Ovary (tissue), 9 donors: ENCODE measurements around the gene CRISPLD2. TPM values are rescaled to one million over a fixed set of nuclear protein-coding genes. Genes with fewer than 3 reads are reported as not detected.

Experiments
- DNase-seq, 5 donors: peaks; one replicate each; pipeline ENCODE4 v3.0.0-alpha.2; 2019 to 2020
- H3K27ac ChIP-seq, 2 donors: fragments of 200-600 bp; one replicate each; pipeline versions ENCODE4 v1.5.1 to v1.8.0; 2019 to 2022
- H3K27me3 ChIP-seq: fragments of 200-600 bp; one replicate; pipeline ENCODE4 v1.8.0; 2022
- H3K36me3 ChIP-seq: fragments of 200-600 bp; sonication (generic); one replicate; pipeline ENCODE4 v1.5.1; 2019
- H3K4me1 ChIP-seq: one replicate; pipeline ENCODE4 v1.8.1; 2013; ENCODE audit warnings: mild to moderate bottlenecking, moderate library complexity; ENCODE audit not compliant: insufficient read depth
- H3K4me3 ChIP-seq: fragments of 200-600 bp; sonication (generic); one replicate; pipeline ENCODE4 v1.5.1; 2017
- H3K9me3 ChIP-seq, 2 donors: fragments of 200-600 bp in 1 of 2; sonication (generic) in 1 of 2; one replicate each; pipeline versions ENCODE4 v1.5.1 to v1.8.1; 2013 to 2019; ENCODE audit warnings: mild to moderate bottlenecking in 1 of 2, moderate library complexity in 1 of 2
- EP300 ChIP-seq: sonication (generic); formaldehyde crosslinking; IDR thresholded peaks from one replicate; pipeline ENCODE4 v1.6.1; 2017; ENCODE audit warnings: antibody characterized with exemption
- POLR2A ChIP-seq: fragments of 450-650 bp; IDR thresholded peaks from one replicate; pipeline ENCODE4 v1.6.1; 2017; ENCODE audit warnings: antibody characterized with exemption, mild to moderate bottlenecking, moderate library complexity
- WGBS, 3 donors: extraction: QIAGEN DNeasy Blood & Tissue Kit in 1 of 3; methylation state at CpG; one replicate each; pipeline versions ENCODE4 v1.1.5 to v1.1.7; 2013 to 2017; 5-methylcytosine and 5-hydroxymethylcytosine counted together
- intact Hi-C, 4 donors: fragments of 100-400 bp; cut with DNase I; formaldehyde crosslinking; loops; one replicate each; pipeline versions ENCODE4 v1.11.0 to v1.15.1; 2022 to 2023
- polyA plus RNA-seq, 2 donors: library from polyadenylated mRNA; stranded (reverse); fragments of 200-250 nt in 1 of 2; fragments of 350-450 nt in 1 of 2; fragmentation: Illumina TruSeq in 1 of 2; extraction: RNeasy Lipid Tissue Mini Kit (QIAGEN cat#74804) in 1 of 2; gene quantifications; one replicate each; pipeline ENCODE4 v1.2.3, GENCODE V29; 2013 to 2014
- total RNA-seq, 7 donors: library from RNA; depleted of rRNA in 2 of 7; stranded (reverse); fragments of >200 nt in 2 of 7; fragmentation: NEBNext Ultra II Directional in 3 of 7; extraction: Animal tissue kit (Norgen Biotek cat#: 25700) in 3 of 7; gene quantifications; one replicate each; pipeline versions ENCODE4 v1.1.0 to v1.2.4, GENCODE V29; 2016 to 2023
- TF ChIP-seq, protein P1 (sequence below), 3 donors: fragments of 450-650 bp in 2 of 3; fragments of 200-600 bp in 1 of 3; IDR thresholded peaks; one replicate each; pipeline versions ENCODE4 v1.5.1 to v1.8.0; 2016 to 2022; ENCODE audit warnings: antibody characterized with exemption in 3 of 3, mild to moderate bottlenecking in 1 of 3
- donor health status: DM: no; HTN: no; CAD: no; lungs with moderate emphysema.
- donor health status: DM: no; HTN: no; CAD: no.
- donor health status: Bipolar disorder and iron deficiency.
- donor health status: DM: yes; HTN: yes; CAD: no.
- donor health status: DM: no; HTN: no; CAD: no.
- donor health status: DM: yes; HTN: yes; CAD: no.

The CRISPLD2 gene
- total and polyA plus RNA-seq, 9 donors: 53.2 to 333 (median 111) TPM

DNA sequence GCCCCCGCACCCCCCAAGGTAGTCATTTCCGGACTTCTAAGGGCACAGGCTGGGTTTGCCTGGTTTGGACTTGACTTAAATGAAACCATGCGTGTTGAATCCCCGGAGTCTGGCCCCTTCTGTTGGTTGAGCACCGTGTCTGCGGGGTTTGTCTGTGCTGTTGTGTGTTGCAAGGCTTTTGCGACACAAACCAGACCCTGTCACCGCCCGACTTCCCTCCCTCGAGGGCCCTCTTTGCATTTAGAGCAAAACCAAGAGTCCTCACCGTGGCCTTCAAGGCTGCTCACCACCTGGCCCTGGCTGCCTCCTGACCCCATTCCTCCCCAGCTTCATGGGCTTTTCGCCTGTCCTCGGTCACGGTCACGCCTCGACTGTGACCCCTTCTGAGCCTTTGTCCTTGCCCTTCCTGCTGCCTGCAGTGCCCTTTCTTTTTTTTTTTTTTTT is 7.4 kb downstream of the CRISPLD2 start:
- peak in 3 of 5 donors; percentile 54 to 66 (median 62) for DNase-seq
- H3K4me1 ChIP-seq: peaks cover 18% of the 10 kb centered on the region
- intact Hi-C loops: no loop called here

DNA sequence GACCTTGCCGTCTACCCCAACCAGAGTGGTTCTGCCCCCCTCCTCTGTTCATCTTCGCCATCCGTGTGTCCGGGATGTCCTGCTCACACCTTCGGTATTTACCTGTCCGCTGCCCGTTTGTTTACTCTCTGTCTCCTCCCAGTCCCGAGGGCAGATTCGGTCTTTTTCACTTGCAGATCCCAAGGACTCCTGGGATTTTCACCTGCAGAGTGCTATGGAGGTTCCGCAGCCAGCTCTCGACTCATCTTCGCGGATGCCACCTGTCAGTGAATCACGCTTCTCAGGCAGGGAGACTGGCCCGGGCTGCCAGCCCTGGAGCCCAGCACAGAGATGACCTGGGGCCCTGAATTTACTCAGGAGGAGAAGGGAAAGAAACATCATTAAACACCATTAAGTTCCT is 8.1 kb downstream of the CRISPLD2 start:
- 89 to 95% (median 92%) methylated on average over 15 of the region's 15 CpGs for WGBS, 3 donors
- peak overlapping the region in 1 of 2 donors; percentile 67 for H3K27ac ChIP-seq
- peaks cover 17% of the 10 kb centered on the region for H3K4me1 ChIP-seq
- intact Hi-C loops: no loop called here
- no peak overlapping the region for H3K4me3 ChIP-seq
- TF ChIP-seq, protein P1, sequence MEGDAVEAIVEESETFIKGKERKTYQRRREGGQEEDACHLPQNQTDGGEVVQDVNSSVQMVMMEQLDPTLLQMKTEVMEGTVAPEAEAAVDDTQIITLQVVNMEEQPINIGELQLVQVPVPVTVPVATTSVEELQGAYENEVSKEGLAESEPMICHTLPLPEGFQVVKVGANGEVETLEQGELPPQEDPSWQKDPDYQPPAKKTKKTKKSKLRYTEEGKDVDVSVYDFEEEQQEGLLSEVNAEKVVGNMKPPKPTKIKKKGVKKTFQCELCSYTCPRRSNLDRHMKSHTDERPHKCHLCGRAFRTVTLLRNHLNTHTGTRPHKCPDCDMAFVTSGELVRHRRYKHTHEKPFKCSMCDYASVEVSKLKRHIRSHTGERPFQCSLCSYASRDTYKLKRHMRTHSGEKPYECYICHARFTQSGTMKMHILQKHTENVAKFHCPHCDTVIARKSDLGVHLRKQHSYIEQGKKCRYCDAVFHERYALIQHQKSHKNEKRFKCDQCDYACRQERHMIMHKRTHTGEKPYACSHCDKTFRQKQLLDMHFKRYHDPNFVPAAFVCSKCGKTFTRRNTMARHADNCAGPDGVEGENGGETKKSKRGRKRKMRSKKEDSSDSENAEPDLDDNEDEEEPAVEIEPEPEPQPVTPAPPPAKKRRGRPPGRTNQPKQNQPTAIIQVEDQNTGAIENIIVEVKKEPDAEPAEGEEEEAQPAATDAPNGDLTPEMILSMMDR (IDR thresholded peaks at IDR 0.05): no peak
- no peak for TF ChIP-seq POLR2A
- TF ChIP-seq EP300: no peak
- no peaks in the 10 kb centered on the region for H3K27me3 ChIP-seq
- H3K36me3 ChIP-seq: no peaks in the 10 kb centered on the region
- peak in 1 of 5 donors; percentile 38 for DNase-seq
- no peaks in the 10 kb centered on the region for H3K9me3 ChIP-seq

More for the DNA sequence above, 7.4 kb downstream of the CRISPLD2 start:
- Histone ChIP-seq H3K27ac (peak overlapping the region; percentile 67 to 79), H3K9me3 (no peaks in the 10 kb centered on the region), H3K4me3 (no peak overlapping the region), H3K27me3 (no peaks in the 10 kb centered on the region), H3K36me3 (no peaks in the 10 kb centered on the region)
- TF ChIP-seq EP300: no peak
- TF ChIP-seq, protein P1 (IDR thresholded peaks at IDR 0.05): no peak
- no peak for TF ChIP-seq POLR2A
- 34 to 52% (median 50%) methylated on average over 15 to 16 of the region's 16 CpGs for WGBS, 3 donors

DNA sequence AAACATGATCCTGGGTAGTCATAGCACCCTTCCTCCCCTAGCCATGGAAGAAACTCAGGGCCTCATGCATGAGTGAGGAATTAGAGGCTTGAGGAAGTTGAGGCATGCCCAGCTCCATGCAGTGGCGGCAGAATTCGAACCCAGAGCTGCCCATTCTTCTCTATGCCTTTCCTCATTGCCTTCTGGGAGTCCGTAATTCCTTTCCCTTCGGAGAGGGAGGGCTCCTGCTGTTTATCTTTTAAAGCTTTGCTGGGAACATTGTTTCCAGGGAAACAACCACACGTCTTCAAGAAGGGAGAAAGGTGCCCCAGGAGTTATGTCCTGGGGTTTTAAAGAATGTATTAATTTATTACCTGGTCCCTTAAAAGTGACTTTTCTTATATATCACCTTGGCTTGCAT is 8.5 kb downstream of the CRISPLD2 start:
- intact Hi-C loops: no loop called here
- Histone ChIP-seq H3K4me1 (peaks cover 17% of the 10 kb centered on the region), H3K9me3 (no peaks in the 10 kb centered on the region), H3K4me3 (no peak overlapping the region), H3K36me3 (no peaks in the 10 kb centered on the region), H3K27ac (peak overlapping the region in 1 of 2 donors; percentile 67), H3K27me3 (no peaks in the 10 kb centered on the region)
- 70 to 81% (median 73%) methylated on average over 5 of the region's 5 CpGs for WGBS, 3 donors
- no peak for DNase-seq
- TF ChIP-seq, protein P1 (IDR thresholded peaks at IDR 0.05): no peak
- no peak for TF ChIP-seq EP300
- TF ChIP-seq POLR2A: no peak

DNA sequence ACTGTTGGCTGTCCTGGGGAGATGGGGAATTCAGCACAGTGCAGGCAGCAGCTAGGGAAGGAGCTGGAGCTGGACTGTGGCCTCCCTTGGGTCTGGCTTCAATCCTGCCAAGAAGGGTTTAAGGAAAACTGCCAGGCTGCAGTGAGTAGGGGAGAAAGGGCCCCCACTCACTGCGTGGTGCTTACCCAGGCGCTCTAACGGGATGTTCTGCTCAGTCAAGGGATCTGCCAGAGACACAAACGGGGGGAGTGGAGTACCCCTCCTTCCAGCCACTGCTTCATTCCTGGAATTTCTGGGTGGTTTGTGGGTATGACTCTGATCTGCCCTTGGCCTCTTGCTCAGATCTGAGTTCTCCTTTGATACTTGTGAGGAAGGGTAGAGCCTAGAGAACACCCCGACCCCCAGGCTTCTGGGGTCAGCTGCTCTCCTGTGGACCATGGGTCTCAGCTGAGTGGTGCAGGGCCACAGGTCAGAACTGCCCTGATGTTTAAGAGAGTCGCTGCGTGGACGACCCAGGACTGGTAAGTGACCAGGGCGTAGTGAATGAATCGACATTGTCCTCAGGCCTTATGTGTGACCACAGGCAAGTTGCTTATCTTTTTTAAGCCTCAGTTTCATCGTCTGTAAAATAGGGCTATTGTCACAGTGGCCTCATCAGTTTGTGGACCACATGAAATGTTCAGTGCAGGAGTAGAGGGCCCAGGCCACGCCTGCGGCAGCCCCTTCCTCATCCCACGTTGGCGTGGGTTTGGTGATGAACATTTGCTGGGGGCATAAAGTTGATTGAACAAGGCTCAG is 9.6 kb downstream of the CRISPLD2 start:
- DNase-seq: peak; percentile 65 to 83 (median 70)
- Histone ChIP-seq H3K36me3 (no peaks in the 10 kb centered on the region), H3K4me1 (peaks cover 17% of the 10 kb centered on the region), H3K4me3 (no peak overlapping the region), H3K27me3 (no peaks in the 10 kb centered on the region), H3K9me3 (no peaks in the 10 kb centered on the region), H3K27ac (peak overlapping the region; percentile 7 to 34)
- intact Hi-C loops: no loop called here
- 56 to 60% (median 56%) methylated on average over 15 of the region's 15 CpGs for WGBS, 3 donors
- TF ChIP-seq POLR2A (no peak), EP300 (peak; percentile 60)
